GM23338 (cell line): ENCODE data around the gene GUCY1B1. TPM values are rescaled to one million over a fixed set of nuclear protein-coding genes. Genes with fewer than 3 reads are reported as not detected.

ENCODE experiments used
- ATAC-seq: fragments of 200-7000 bp; cut with Tn5 transposase; 3 replicates; pipeline ENCODE4 v1.9.1; 2020
- DNase-seq: peaks from one replicate; pipeline ENCODE4 v3.0.0-alpha.2; 2015; ENCODE audit warnings: low spot score
- H2AFZ ChIP-seq: fragments of 200-600 bp; sonication (generic); 2 replicates; pipeline ENCODE4 v1.8.0; 2016; ENCODE audit warnings: antibody characterized with exemption, mild to moderate bottlenecking, moderate library complexity
- H3F3A ChIP-seq: fragments of 200-600 bp; sonication (generic); replicated peaks from 2 replicates; pipeline ENCODE4 v1.8.0; 2017; ENCODE audit warnings: antibody characterized with exemption, mixed run types, low read depth
- H3K27ac ChIP-seq: fragments of 200-600 bp; sonication (generic); 2 replicates; pipeline ENCODE4 v1.6.1; 2016; ENCODE audit warnings: low read depth
- H3K27me3 ChIP-seq: fragments of 200-600 bp; sonication (generic); 2 replicates; pipeline ENCODE4 v1.8.0; 2016; ENCODE audit warnings: mild to moderate bottlenecking, mixed run types, moderate library complexity; ENCODE audit not compliant: insufficient read depth
- H3K36me3 ChIP-seq: fragments of 200-600 bp; sonication (generic); 2 replicates; pipeline ENCODE4 v1.8.0; 2016; ENCODE audit warnings: mild to moderate bottlenecking; ENCODE audit not compliant: insufficient read depth
- H3K4me1 ChIP-seq: fragments of 200-600 bp; sonication (generic); 2 replicates; pipeline ENCODE4 v1.8.0; 2016; ENCODE audit warnings: mild to moderate bottlenecking, moderate library complexity; ENCODE audit not compliant: insufficient read depth
- H3K4me2 ChIP-seq: fragments of 200-600 bp; sonication (generic); 2 replicates; pipeline ENCODE4 v1.7.1; 2017; ENCODE audit warnings: mixed run types
- H3K4me3 ChIP-seq: fragments of 200-600 bp; sonication (generic); 2 replicates; pipeline ENCODE4 v1.6.1; 2016; ENCODE audit warnings: mixed run types
- H3K79me2 ChIP-seq: fragments of 200-600 bp; sonication (generic); replicated peaks from 2 replicates; pipeline ENCODE4 v1.8.0; 2017; ENCODE audit warnings: mild to moderate bottlenecking; ENCODE audit not compliant: insufficient read depth
- H3K9me2 ChIP-seq: fragments of 200-600 bp; sonication (generic); 2 replicates; pipeline ENCODE4 v1.8.0; 2017; ENCODE audit not compliant: insufficient read depth
- H4K20me1 ChIP-seq: fragments of 200-600 bp; sonication (generic); replicated peaks from 2 replicates; pipeline ENCODE4 v1.8.0; 2017; ENCODE audit warnings: mild to moderate bottlenecking; ENCODE audit not compliant: insufficient read depth
- H3K27ac Mint-ChIP-seq: 2 replicates; pipeline ENCODE4 v1.8.0; 2020; ENCODE audit warnings: inconsistent platforms, mild to moderate bottlenecking, moderate library complexity, mixed read lengths
- H3K27me3 Mint-ChIP-seq: 3 replicates; pipeline ENCODE4 v1.8.0; 2022; ENCODE audit warnings: low read depth, mild to moderate bottlenecking, moderate library complexity, mixed read lengths, inconsistent platforms; ENCODE audit not compliant: insufficient read depth, poor library complexity
- H3K36me3 Mint-ChIP-seq: 3 replicates; pipeline ENCODE4 v1.8.0; 2021; ENCODE audit warnings: low read depth, mild to moderate bottlenecking, inconsistent platforms, moderate library complexity, mixed read lengths
- H3K4me1 Mint-ChIP-seq: 3 replicates; pipeline ENCODE4 v1.8.0; 2020; ENCODE audit warnings: mild to moderate bottlenecking, inconsistent platforms, mixed read lengths
- H3K4me3 Mint-ChIP-seq: 3 replicates; pipeline ENCODE4 v1.8.0; 2021; ENCODE audit warnings: moderate library complexity, mild to moderate bottlenecking, inconsistent platforms, mixed read lengths
- H3K9me3 Mint-ChIP-seq: 3 replicates; pipeline ENCODE4 v1.8.0; 2020; ENCODE audit warnings: moderate library complexity, mild to moderate bottlenecking, inconsistent platforms, mixed read lengths
- CREB1 ChIP-seq: fragments of 250-450 bp; sonication (Bioruptor Pico); IDR thresholded peaks from 2 replicates; pipeline ENCODE4 v1.5.0; 2020; ENCODE audit warnings: low read depth, mild to moderate bottlenecking, moderate library complexity
- EZH2 ChIP-seq: fragments of 200-600 bp; sonication (generic); IDR thresholded peaks from one replicate; pipeline ENCODE4 v1.8.0; 2017; ENCODE audit warnings: antibody characterized with exemption, mild to moderate bottlenecking, low read depth; ENCODE audit not compliant: unreplicated experiment
- EZH2phosphoT487 ChIP-seq: fragments of 200-600 bp; sonication (generic); IDR thresholded peaks from one replicate; pipeline ENCODE4 v1.8.1; 2018; ENCODE audit warnings: antibody characterized with exemption; ENCODE audit not compliant: unreplicated experiment
- JUNB ChIP-seq: IDR thresholded peaks from one replicate; pipeline ENCODE4 v1.6.1; 2016; ENCODE audit warnings: antibody characterized with exemption; ENCODE audit not compliant: unreplicated experiment
- NANOG ChIP-seq: IDR thresholded peaks from 2 replicates; pipeline ENCODE4 v1.6.1; 2016; ENCODE audit warnings: antibody characterized with exemption, borderline replicate concordance
- POLR2AphosphoS5 ChIP-seq: IDR thresholded peaks from 2 replicates; pipeline ENCODE4 v1.6.1; 2016; ENCODE audit warnings: antibody characterized with exemption, low read depth
- STAT1 ChIP-seq: IDR thresholded peaks from one replicate; pipeline ENCODE4 v1.6.1; 2016; ENCODE audit warnings: antibody characterized with exemption; ENCODE audit not compliant: unreplicated experiment
- ZNF114 ChIP-seq: fragments of 250-450 bp; sonication (Bioruptor Pico); IDR thresholded peaks from 2 replicates; pipeline ENCODE4 v1.5.0; 2020; ENCODE audit warnings: mild to moderate bottlenecking, moderate library complexity
- ZNF331 ChIP-seq: fragments of 250-450 bp; sonication (Bioruptor Pico); IDR thresholded peaks from 2 replicates; pipeline ENCODE4 v1.5.0; 2020; ENCODE audit warnings: low read depth, mild to moderate bottlenecking, moderate library complexity
- polyA plus RNA-seq: library from polyadenylated mRNA; unstranded; fragments of >200 nt; fragmentation: Nextera tagmentation; extraction: Ambion mirVana; gene quantifications from 2 replicates; pipeline ENCODE4 v1.2.1, GENCODE V29; 2016
- total RNA-seq: library from RNA; depleted of rRNA; stranded (reverse); fragments of >200 nt; shearing (Covaris generic); gene quantifications from 2 replicates; pipeline ENCODE4 v1.2.3, GENCODE V29; 2014
- TF ChIP-seq, protein P1 (sequence below): fragments of 250-450 bp; sonication (Bioruptor Pico); IDR thresholded peaks from 2 replicates; pipeline ENCODE4 v1.5.0; 2020; ENCODE audit warnings: mild to moderate bottlenecking, moderate library complexity
- TF ChIP-seq, protein P2 (sequence below): IDR thresholded peaks from one replicate; pipeline ENCODE4 v1.6.1; 2018; ENCODE audit warnings: antibody characterized with exemption; ENCODE audit not compliant: unreplicated experiment
- TF ChIP-seq, protein P3 (sequence below), 2 experiments: fragments of 200-600 bp in 1 of 2; sonication (generic) in 1 of 2; conservative IDR thresholded peaks; 2 replicates each; pipeline versions ENCODE4 v1.5.1 to v1.6.1; 2016 to 2017; ENCODE audit warnings: antibody characterized with exemption in 2 of 2, low read depth in 2 of 2, mild to moderate bottlenecking in 2 of 2, moderate library complexity in 1 of 2
- TF ChIP-seq, protein P4 (sequence below): IDR thresholded peaks from 2 replicates; pipeline ENCODE4 v1.6.1; 2016; ENCODE audit warnings: antibody characterized with exemption

Gene GUCY1B1
- total and polyA plus RNA-seq, 2 experiments from 2014 or later: 2.6 to 4.3 TPM

DNA sequence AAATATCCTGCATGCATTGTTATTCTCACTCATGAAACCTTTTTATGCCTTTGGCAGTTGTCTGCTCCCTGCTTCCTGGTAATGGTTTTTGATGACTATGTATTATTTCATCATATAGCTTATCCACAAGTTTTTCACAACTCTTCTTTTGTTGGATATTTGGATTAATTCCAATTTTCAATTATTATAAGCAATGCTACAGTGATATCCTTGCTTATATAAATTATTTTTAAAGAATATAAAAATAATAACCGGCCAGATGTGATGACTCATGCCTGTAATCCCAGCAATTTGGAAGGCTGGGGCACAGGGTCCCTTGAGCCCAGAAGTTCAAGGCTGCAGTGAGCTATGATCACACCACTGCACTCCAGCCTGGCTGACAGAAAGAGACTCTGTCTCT lies 60.2 kb downstream of the GUCY1B1 start:
- H3K36me3 ChIP-seq: no peaks in the 10 kb centered on the region
- no peak overlapping the region for H3K4me2 ChIP-seq

More for the DNA sequence above, 60.2 kb downstream of the GUCY1B1 start:
- H2AFZ ChIP-seq: no peak overlapping the region
- H3K4me3 ChIP-seq: no peak overlapping the region
- H3K79me2 ChIP-seq: no peaks in the 10 kb centered on the region
- H4K20me1 ChIP-seq: no peaks in the 10 kb centered on the region
- no peak for ATAC-seq
- H3K4me1 Mint-ChIP-seq: peaks cover 13% of the 10 kb centered on the region
- H3K4me3 Mint-ChIP-seq: no peak overlapping the region
- H3K9me3 Mint-ChIP-seq: no peaks in the 10 kb centered on the region
- peaks cover 5% of the 10 kb centered on the region for H3K27me3 Mint-ChIP-seq
- H3K4me1 ChIP-seq: no peaks in the 10 kb centered on the region
- no peaks in the 10 kb centered on the region for H3F3A ChIP-seq
- TF ChIP-seq JUNB (no peak), ZNF331 (no peak), EZH2 (no peak), POLR2AphosphoS5 (no peak), CREB1 (CRISPR knock-in tag) (no peak), ZNF114 (CRISPR knock-in tag) (no peak), EZH2phosphoT487 (no peak), STAT1 (no peak), NANOG (no peak)
- TF ChIP-seq, protein P1, sequence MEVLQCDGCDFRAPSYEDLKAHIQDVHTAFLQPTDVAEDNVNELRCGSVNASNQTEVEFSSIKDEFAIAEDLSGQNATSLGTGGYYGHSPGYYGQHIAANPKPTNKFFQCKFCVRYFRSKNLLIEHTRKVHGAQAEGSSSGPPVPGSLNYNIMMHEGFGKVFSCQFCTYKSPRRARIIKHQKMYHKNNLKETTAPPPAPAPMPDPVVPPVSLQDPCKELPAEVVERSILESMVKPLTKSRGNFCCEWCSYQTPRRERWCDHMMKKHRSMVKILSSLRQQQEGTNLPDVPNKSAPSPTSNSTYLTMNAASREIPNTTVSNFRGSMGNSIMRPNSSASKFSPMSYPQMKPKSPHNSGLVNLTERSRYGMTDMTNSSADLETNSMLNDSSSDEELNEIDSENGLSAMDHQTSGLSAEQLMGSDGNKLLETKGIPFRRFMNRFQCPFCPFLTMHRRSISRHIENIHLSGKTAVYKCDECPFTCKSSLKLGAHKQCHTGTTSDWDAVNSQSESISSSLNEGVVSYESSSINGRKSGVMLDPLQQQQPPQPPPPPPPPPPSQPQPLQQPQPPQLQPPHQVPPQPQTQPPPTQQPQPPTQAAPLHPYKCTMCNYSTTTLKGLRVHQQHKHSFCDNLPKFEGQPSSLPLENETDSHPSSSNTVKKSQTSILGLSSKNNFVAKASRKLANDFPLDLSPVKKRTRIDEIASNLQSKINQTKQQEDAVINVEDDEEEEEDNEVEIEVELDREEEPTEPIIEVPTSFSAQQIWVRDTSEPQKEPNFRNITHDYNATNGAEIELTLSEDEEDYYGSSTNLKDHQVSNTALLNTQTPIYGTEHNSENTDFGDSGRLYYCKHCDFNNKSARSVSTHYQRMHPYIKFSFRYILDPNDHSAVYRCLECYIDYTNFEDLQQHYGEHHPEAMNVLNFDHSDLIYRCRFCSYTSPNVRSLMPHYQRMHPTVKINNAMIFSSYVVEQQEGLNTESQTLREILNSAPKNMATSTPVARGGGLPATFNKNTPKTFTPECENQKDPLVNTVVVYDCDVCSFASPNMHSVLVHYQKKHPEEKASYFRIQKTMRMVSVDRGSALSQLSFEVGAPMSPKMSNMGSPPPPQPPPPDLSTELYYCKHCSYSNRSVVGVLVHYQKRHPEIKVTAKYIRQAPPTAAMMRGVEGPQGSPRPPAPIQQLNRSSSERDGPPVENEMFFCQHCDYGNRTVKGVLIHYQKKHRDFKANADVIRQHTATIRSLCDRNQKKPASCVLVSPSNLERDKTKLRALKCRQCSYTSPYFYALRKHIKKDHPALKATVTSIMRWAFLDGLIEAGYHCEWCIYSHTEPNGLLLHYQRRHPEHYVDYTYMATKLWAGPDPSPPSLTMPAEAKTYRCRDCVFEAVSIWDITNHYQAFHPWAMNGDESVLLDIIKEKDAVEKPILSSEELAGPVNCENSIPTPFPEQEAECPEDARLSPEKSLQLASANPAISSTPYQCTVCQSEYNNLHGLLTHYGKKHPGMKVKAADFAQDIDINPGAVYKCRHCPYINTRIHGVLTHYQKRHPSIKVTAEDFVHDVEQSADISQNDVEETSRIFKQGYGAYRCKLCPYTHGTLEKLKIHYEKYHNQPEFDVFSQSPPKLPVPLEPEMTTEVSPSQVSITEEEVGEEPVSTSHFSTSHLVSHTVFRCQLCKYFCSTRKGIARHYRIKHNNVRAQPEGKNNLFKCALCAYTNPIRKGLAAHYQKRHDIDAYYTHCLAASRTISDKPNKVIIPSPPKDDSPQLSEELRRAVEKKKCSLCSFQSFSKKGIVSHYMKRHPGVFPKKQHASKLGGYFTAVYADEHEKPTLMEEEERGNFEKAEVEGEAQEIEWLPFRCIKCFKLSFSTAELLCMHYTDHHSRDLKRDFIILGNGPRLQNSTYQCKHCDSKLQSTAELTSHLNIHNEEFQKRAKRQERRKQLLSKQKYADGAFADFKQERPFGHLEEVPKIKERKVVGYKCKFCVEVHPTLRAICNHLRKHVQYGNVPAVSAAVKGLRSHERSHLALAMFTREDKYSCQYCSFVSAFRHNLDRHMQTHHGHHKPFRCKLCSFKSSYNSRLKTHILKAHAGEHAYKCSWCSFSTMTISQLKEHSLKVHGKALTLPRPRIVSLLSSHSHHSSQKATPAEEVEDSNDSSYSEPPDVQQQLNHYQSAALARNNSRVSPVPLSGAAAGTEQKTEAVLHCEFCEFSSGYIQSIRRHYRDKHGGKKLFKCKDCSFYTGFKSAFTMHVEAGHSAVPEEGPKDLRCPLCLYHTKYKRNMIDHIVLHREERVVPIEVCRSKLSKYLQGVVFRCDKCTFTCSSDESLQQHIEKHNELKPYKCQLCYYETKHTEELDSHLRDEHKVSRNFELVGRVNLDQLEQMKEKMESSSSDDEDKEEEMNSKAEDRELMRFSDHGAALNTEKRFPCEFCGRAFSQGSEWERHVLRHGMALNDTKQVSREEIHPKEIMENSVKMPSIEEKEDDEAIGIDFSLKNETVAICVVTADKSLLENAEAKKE (CRISPR knock-in tag): no peak
- TF ChIP-seq, protein P2, sequence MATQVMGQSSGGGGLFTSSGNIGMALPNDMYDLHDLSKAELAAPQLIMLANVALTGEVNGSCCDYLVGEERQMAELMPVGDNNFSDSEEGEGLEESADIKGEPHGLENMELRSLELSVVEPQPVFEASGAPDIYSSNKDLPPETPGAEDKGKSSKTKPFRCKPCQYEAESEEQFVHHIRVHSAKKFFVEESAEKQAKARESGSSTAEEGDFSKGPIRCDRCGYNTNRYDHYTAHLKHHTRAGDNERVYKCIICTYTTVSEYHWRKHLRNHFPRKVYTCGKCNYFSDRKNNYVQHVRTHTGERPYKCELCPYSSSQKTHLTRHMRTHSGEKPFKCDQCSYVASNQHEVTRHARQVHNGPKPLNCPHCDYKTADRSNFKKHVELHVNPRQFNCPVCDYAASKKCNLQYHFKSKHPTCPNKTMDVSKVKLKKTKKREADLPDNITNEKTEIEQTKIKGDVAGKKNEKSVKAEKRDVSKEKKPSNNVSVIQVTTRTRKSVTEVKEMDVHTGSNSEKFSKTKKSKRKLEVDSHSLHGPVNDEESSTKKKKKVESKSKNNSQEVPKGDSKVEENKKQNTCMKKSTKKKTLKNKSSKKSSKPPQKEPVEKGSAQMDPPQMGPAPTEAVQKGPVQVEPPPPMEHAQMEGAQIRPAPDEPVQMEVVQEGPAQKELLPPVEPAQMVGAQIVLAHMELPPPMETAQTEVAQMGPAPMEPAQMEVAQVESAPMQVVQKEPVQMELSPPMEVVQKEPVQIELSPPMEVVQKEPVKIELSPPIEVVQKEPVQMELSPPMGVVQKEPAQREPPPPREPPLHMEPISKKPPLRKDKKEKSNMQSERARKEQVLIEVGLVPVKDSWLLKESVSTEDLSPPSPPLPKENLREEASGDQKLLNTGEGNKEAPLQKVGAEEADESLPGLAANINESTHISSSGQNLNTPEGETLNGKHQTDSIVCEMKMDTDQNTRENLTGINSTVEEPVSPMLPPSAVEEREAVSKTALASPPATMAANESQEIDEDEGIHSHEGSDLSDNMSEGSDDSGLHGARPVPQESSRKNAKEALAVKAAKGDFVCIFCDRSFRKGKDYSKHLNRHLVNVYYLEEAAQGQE: no peak
- TF ChIP-seq, protein P3, sequence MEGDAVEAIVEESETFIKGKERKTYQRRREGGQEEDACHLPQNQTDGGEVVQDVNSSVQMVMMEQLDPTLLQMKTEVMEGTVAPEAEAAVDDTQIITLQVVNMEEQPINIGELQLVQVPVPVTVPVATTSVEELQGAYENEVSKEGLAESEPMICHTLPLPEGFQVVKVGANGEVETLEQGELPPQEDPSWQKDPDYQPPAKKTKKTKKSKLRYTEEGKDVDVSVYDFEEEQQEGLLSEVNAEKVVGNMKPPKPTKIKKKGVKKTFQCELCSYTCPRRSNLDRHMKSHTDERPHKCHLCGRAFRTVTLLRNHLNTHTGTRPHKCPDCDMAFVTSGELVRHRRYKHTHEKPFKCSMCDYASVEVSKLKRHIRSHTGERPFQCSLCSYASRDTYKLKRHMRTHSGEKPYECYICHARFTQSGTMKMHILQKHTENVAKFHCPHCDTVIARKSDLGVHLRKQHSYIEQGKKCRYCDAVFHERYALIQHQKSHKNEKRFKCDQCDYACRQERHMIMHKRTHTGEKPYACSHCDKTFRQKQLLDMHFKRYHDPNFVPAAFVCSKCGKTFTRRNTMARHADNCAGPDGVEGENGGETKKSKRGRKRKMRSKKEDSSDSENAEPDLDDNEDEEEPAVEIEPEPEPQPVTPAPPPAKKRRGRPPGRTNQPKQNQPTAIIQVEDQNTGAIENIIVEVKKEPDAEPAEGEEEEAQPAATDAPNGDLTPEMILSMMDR (conservative IDR thresholded peaks at IDR 0.05; ENCODE audit: low read depth in 2 of 2): no peak
- TF ChIP-seq, protein P4, sequence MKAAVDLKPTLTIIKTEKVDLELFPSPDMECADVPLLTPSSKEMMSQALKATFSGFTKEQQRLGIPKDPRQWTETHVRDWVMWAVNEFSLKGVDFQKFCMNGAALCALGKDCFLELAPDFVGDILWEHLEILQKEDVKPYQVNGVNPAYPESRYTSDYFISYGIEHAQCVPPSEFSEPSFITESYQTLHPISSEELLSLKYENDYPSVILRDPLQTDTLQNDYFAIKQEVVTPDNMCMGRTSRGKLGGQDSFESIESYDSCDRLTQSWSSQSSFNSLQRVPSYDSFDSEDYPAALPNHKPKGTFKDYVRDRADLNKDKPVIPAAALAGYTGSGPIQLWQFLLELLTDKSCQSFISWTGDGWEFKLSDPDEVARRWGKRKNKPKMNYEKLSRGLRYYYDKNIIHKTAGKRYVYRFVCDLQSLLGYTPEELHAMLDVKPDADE: no peak
- no peaks in the 10 kb centered on the region for H3K27me3 ChIP-seq
- DNase-seq: no peak
- no peak overlapping the region for H3K27ac Mint-ChIP-seq
- no peaks in the 10 kb centered on the region for H3K36me3 Mint-ChIP-seq
- no peak overlapping the region for H3K27ac ChIP-seq
- H3K9me2 ChIP-seq: no peaks in the 10 kb centered on the region
